Central memory CD8-positive, alpha-beta T cell (primary cell): ENCODE results near the gene NCR3LG1.

Experiments used
- ATAC-seq: fragments of 150-1000 bp; cut with Tn5 transposase; replicated peaks from 2 replicates; pipeline ENCODE4 v1.10.0; 2022; ENCODE audit warnings: mild to moderate bottlenecking, moderate FRiP score, moderate number of reproducible peaks; ENCODE audit not compliant: poor library complexity, severe bottlenecking; ENCODE audit errors: extremely low read depth
- DNase-seq, 2 donors: peaks; one replicate each; pipeline ENCODE4 v3.0.0; 2021; ENCODE audit warnings: low spot score in 2 of 2
- H3K27ac Mint-ChIP-seq: one replicate; pipeline ENCODE4 v1.8.0; 2022; ENCODE audit warnings: low read depth, mild to moderate bottlenecking, moderate library complexity, mixed read lengths
- H3K27me3 Mint-ChIP-seq: one replicate; pipeline ENCODE4 v1.8.0; 2022; ENCODE audit warnings: mixed read lengths
- H3K36me3 Mint-ChIP-seq: one replicate; pipeline ENCODE4 v1.8.0; 2022; ENCODE audit warnings: mild to moderate bottlenecking, moderate library complexity, mixed read lengths; ENCODE audit not compliant: insufficient read depth
- H3K4me1 Mint-ChIP-seq: one replicate; pipeline ENCODE4 v1.8.0; 2022; ENCODE audit warnings: mixed read lengths
- H3K4me3 Mint-ChIP-seq: one replicate; pipeline ENCODE4 v1.8.0; 2022; ENCODE audit warnings: mild to moderate bottlenecking, moderate library complexity, mixed read lengths
- H3K9me3 Mint-ChIP-seq: one replicate; pipeline ENCODE4 v1.8.0; 2022; ENCODE audit warnings: mixed read lengths

Gene NCR3LG1, protein sequence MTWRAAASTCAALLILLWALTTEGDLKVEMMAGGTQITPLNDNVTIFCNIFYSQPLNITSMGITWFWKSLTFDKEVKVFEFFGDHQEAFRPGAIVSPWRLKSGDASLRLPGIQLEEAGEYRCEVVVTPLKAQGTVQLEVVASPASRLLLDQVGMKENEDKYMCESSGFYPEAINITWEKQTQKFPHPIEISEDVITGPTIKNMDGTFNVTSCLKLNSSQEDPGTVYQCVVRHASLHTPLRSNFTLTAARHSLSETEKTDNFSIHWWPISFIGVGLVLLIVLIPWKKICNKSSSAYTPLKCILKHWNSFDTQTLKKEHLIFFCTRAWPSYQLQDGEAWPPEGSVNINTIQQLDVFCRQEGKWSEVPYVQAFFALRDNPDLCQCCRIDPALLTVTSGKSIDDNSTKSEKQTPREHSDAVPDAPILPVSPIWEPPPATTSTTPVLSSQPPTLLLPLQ

GRCh38 chr11:17351510-17352176 lies at the start of gene NCR3LG1:
NCR3LG1 (plus strand) TSS chr11:17351800; CDS start chr11:17351970, 170 bp downstream.
- no peaks in the 10 kb centered on the region for H3K27me3 Mint-ChIP-seq
- H3K27ac Mint-ChIP-seq: peak within 1 kb of the TSS; percentile 96
- ATAC-seq (peak; percentile 70), DNase-seq (peak; percentile 46 to 49)
- H3K36me3 Mint-ChIP-seq: peaks cover 16% of the 10 kb centered on the region
- H3K4me3 Mint-ChIP-seq: peak within 1 kb of the TSS; percentile 88
- H3K9me3 Mint-ChIP-seq: no peaks in the 10 kb centered on the region
- peaks cover 34% of the 10 kb centered on the region for H3K4me1 Mint-ChIP-seq

- no peak overlapping the region for H3K27ac Mint-ChIP-seq
- no peak overlapping the region for H3K4me3 Mint-ChIP-seq
- H3K36me3 Mint-ChIP-seq: peaks cover 41% of the 10 kb centered on the region
- no peak for ATAC-seq
- DNase-seq: no peak
- H3K4me1 Mint-ChIP-seq: no peaks in the 10 kb centered on the region
- H3K9me3 Mint-ChIP-seq: no peaks in the 10 kb centered on the region
- no peaks in the 10 kb centered on the region for H3K27me3 Mint-ChIP-seq
Measured at GRCh38 chr11:17313349-17314231, 38.0 kb upstream of the NCR3LG1 start.

- H3K27ac Mint-ChIP-seq: no peak overlapping the region
- no peak overlapping the region for H3K4me3 Mint-ChIP-seq
- H3K4me1 Mint-ChIP-seq: no peaks in the 10 kb centered on the region
- H3K36me3 Mint-ChIP-seq: peaks cover 40% of the 10 kb centered on the region
- ATAC-seq (no peak), DNase-seq (no peak)
- H3K27me3 Mint-ChIP-seq: no peaks in the 10 kb centered on the region
- no peaks in the 10 kb centered on the region for H3K9me3 Mint-ChIP-seq
Measured at GRCh38 chr11:17314232-17314547, 37.4 kb upstream of the NCR3LG1 start.

DNA sequence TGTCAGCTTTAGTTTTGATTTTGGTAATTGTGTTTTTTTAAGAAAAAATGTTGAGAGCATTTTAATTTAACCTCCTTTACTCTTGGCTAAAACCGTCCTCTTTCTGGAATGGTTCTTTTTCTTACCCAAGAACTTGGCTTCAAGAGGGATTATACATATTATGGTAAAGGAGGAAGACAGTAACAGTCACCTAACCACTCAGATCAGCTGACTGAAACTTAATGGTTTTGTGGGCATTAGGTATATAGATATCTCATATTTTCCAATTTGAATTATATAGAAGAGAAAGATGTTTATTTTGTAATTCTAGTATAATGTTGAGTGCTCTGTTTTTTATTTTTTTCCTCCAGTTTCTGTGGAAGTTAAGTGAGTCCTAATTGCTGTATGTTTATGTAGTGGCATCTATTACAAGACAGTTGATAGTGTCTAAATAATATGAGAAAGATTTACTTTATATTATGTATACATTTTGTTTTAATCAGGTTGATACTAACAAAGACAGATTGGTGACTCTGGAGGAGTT lies 36.6 kb upstream of the NCR3LG1 start:
- Mint-ChIP-seq H3K9me3 (peaks cover 3% of the 10 kb centered on the region), H3K4me3 (no peak overlapping the region), H3K36me3 (peaks cover 41% of the 10 kb centered on the region), H3K27me3 (no peaks in the 10 kb centered on the region), H3K27ac (no peak overlapping the region), H3K4me1 (no peaks in the 10 kb centered on the region)
- ATAC-seq (no peak), DNase-seq (no peak)

DNA sequence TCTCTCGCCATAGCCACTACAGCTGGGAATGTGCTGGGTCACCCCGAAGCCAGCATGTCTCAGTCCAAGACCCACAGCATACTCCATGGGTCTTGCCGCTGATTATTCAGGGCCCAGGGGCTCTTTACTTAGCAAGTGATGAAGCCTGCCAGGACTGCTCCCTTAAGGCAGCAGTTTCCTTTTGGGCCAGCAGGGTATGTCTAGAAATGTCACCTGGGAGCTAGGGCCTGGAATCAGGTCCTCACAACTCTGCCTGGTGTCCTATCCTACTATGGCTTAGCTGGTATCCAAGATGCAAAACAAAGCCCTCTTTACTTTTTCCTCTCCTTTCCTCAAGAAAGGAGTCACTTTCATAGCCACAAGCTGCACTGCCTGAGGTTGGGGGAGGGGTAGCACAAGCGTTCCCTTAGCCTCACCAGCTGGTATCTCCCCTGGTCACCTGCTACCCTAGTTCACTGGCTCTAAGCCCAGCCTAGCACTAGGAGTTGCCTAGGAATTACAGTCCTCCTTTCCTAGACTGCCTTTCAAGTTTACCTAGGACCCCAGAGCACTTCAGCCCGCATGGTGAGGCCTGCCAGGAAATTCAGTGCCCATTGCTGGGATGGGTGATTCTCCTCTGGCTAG lies 22.6 kb upstream of the NCR3LG1 start:
- DNase-seq: no peak
- H3K4me1 Mint-ChIP-seq: peaks cover 24% of the 10 kb centered on the region
- H3K36me3 Mint-ChIP-seq: peaks cover 30% of the 10 kb centered on the region
- H3K27me3 Mint-ChIP-seq: no peaks in the 10 kb centered on the region
- ATAC-seq: no peak
- no peak overlapping the region for H3K27ac Mint-ChIP-seq
- no peaks in the 10 kb centered on the region for H3K9me3 Mint-ChIP-seq
- H3K4me3 Mint-ChIP-seq: no peak overlapping the region

DNA sequence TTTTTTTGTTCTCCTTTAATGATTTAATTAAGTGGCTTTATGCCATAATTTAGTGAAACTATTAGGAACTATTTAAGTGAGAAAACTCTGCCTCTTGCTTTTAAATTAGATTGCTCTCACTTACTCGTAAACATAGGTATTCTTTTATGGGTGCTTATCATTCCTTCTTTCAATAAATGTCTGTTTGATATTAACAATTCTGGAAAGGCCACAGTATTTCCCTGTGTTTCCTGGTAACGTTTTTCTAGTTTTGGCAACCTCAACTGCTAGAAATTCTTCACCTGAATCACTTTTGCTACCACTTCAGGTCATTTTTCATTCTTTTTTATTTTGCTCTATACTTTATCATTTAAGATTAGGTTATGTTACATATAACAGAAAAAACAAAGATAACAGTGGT lies 19.9 kb upstream of the NCR3LG1 start:
- Mint-ChIP-seq H3K4me1 (peaks cover 19% of the 10 kb centered on the region), H3K4me3 (no peak overlapping the region), H3K27ac (no peak overlapping the region), H3K36me3 (peaks cover 25% of the 10 kb centered on the region), H3K9me3 (no peaks in the 10 kb centered on the region), H3K27me3 (no peaks in the 10 kb centered on the region)
- DNase-seq (no peak), ATAC-seq (no peak)

- Mint-ChIP-seq H3K4me3 (no peak overlapping the region), H3K27ac (peak overlapping the region; percentile 59), H3K9me3 (no peaks in the 10 kb centered on the region), H3K4me1 (peaks cover 19% of the 10 kb centered on the region), H3K27me3 (no peaks in the 10 kb centered on the region), H3K36me3 (peaks cover 24% of the 10 kb centered on the region)
- ATAC-seq (peak; percentile 98), DNase-seq (no peak)
Measured at GRCh38 chr11:17333799-17334586, 17.6 kb upstream of the NCR3LG1 start.

DNA sequence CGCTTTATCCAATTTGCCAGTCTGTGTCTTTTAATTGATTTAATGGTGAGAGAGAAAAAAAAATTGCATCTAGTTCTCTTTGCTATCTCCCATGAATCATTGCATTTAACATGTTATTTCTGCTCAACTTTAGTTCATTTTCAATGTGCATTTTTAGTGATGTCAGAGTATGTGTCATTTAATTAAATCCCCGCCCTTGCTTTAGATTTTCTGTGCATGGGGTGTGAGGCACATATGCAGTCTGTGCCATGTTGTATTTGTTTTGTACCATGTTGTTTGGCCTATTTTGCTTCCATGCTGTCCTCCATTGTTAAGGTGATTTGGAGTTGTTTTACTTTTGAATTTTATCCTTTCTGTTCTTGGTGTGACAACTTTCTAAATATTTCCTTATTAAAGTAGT lies 8.3 kb upstream of the NCR3LG1 start:
- no peak for ATAC-seq
- H3K36me3 Mint-ChIP-seq: peaks cover 4% of the 10 kb centered on the region
- DNase-seq: no peak
- peak overlapping the region; percentile 29 for H3K27ac Mint-ChIP-seq
- no peak overlapping the region for H3K4me3 Mint-ChIP-seq
- H3K27me3 Mint-ChIP-seq: no peaks in the 10 kb centered on the region
- no peaks in the 10 kb centered on the region for H3K9me3 Mint-ChIP-seq
- H3K4me1 Mint-ChIP-seq: no peaks in the 10 kb centered on the region

GRCh38 chr11:17343907-17344306 lies 7.7 kb upstream of the NCR3LG1 start:
- Mint-ChIP-seq H3K27ac (no peak overlapping the region), H3K4me1 (no peaks in the 10 kb centered on the region), H3K27me3 (no peaks in the 10 kb centered on the region), H3K4me3 (no peak overlapping the region), H3K9me3 (no peaks in the 10 kb centered on the region), H3K36me3 (peaks cover 2% of the 10 kb centered on the region)
- no peak for DNase-seq
- no peak for ATAC-seq

- no peak overlapping the region for H3K27ac Mint-ChIP-seq
- H3K27me3 Mint-ChIP-seq: no peaks in the 10 kb centered on the region
- DNase-seq: no peak
- H3K9me3 Mint-ChIP-seq: no peaks in the 10 kb centered on the region
- H3K4me3 Mint-ChIP-seq: no peak overlapping the region
- no peak for ATAC-seq
- peaks cover 15% of the 10 kb centered on the region for H3K4me1 Mint-ChIP-seq
- peaks cover 6% of the 10 kb centered on the region for H3K36me3 Mint-ChIP-seq
Measured at GRCh38 chr11:17347676-17348075, 3.9 kb upstream of the NCR3LG1 start.

- no peaks in the 10 kb centered on the region for H3K9me3 Mint-ChIP-seq
- peaks cover 16% of the 10 kb centered on the region for H3K36me3 Mint-ChIP-seq
- H3K27ac Mint-ChIP-seq: peak overlapping the region; percentile 96
- H3K4me1 Mint-ChIP-seq: peaks cover 34% of the 10 kb centered on the region
- no peaks in the 10 kb centered on the region for H3K27me3 Mint-ChIP-seq
- peak overlapping the region; percentile 88 for H3K4me3 Mint-ChIP-seq
- ATAC-seq (no peak), DNase-seq (no peak)
Measured at GRCh38 chr11:17350455-17351171, 987 bp upstream of the NCR3LG1 start.
